SU-DHL-6 (cell line): Measurements from ENCODE around the gene CFAP54.

Experiments
- H2AFZ ChIP-seq: fragments of 200-600 bp; sonication (generic); 2 replicates; pipeline ENCODE4 v1.6.1; 2014; ENCODE audit warnings: low read depth, mild to moderate bottlenecking, moderate library complexity, mixed read lengths, antibody characterized with exemption, low read length; ENCODE audit not compliant: severe bottlenecking
- H3F3A ChIP-seq: fragments of 200-600 bp; shearing (Covaris generic); 2 replicates; pipeline ENCODE4 v1.6.0; 2016; ENCODE audit warnings: antibody characterized with exemption, mild to moderate bottlenecking; ENCODE audit not compliant: insufficient read depth
- H3K27ac ChIP-seq: fragments of 200-600 bp; sonication (generic); 2 replicates; pipeline ENCODE4 v1.5.1; 2016; ENCODE audit warnings: low read depth, mild to moderate bottlenecking, low read length, moderate library complexity, mixed read lengths
- H3K27me3 ChIP-seq: fragments of 200-600 bp; sonication (generic), shearing (Covaris generic); 2 replicates; pipeline ENCODE4 v1.6.0; 2014; ENCODE audit warnings: mild to moderate bottlenecking, low read length
- H3K36me3 ChIP-seq: fragments of 200-600 bp; sonication (generic); 2 replicates; pipeline ENCODE4 v1.6.1; 2014; ENCODE audit warnings: mild to moderate bottlenecking, low read length, mixed read lengths
- H3K4me2 ChIP-seq: fragments of 300-600, 200-600 bp; shearing (Covaris generic), sonication (generic); 2 replicates; pipeline ENCODE4 v1.6.0; 2014; ENCODE audit warnings: low read length, low read depth, mild to moderate bottlenecking; ENCODE audit not compliant: poor library complexity, severe bottlenecking
- H3K4me3 ChIP-seq: fragments of 200-600 bp; sonication (generic); 2 replicates; pipeline ENCODE4 v1.5.1; 2014; ENCODE audit warnings: antibody characterized with exemption, low read length, mild to moderate bottlenecking, mixed read lengths; ENCODE audit not compliant: insufficient read depth, poor library complexity, severe bottlenecking
- H3K79me2 ChIP-seq: fragments of 200-600 bp; sonication (generic); 2 replicates; pipeline ENCODE4 v1.6.1; 2014; ENCODE audit warnings: mild to moderate bottlenecking, low read length, moderate library complexity; ENCODE audit not compliant: insufficient read depth
- H3K9ac ChIP-seq: fragments of 200-600 bp; sonication (generic); 2 replicates; pipeline ENCODE4 v1.7.0; 2014; ENCODE audit warnings: mild to moderate bottlenecking, low read length
- H3K9me2 ChIP-seq: fragments of 200-600 bp; sonication (generic); replicated peaks from 2 replicates; pipeline ENCODE4 v1.6.1; 2014; ENCODE audit warnings: low read length; ENCODE audit not compliant: insufficient read depth
- H3K9me3 ChIP-seq: fragments of 200-600 bp; sonication (generic); 2 replicates; pipeline ENCODE4 v1.6.1; 2014; ENCODE audit warnings: low read length, mixed read lengths; ENCODE audit not compliant: insufficient read depth
- H4K20me1 ChIP-seq: fragments of 200-600 bp; sonication (generic); 2 replicates; pipeline ENCODE4 v1.6.1; 2014; ENCODE audit warnings: low read depth, mild to moderate bottlenecking, antibody characterized with exemption, low read length, moderate library complexity, mixed read lengths
- EZH2phosphoT487 ChIP-seq: fragments of 200-600 bp; sonication (generic), shearing (Covaris generic); conservative IDR thresholded peaks from 2 replicates; pipeline ENCODE4 v1.6.1; 2018; ENCODE audit warnings: mild to moderate bottlenecking, antibody characterized with exemption, low read length, moderate library complexity, mixed read lengths
- TF ChIP-seq, protein P1 (sequence below): fragments of 200-600 bp; sonication (generic); IDR thresholded peaks from one replicate; pipeline ENCODE4 v1.5.1; 2017; ENCODE audit warnings: antibody characterized with exemption, mild to moderate bottlenecking, low read length, moderate library complexity; ENCODE audit not compliant: insufficient read depth, poor library complexity, severe bottlenecking

CFAP54 gene

DNA sequence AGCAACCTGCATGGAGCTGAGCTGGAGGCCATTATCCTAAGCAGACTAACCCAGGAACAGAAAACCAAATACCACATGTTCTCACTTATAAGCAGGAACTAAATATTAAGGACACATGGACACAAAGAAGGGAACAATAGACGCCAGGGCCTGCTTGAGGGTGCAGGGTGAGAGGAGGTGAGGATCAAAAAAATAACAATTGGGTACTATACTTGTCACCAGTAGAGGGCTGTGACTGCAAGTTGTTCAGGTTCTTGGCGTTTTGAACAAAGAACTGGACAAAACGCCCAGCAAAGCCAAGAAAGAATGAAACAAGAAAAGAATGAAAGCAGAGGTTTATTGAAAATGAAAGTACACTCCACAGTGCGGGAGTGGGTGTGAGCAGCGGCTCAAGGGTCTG lies 209.1 kb downstream of the CFAP54 start:
- H4K20me1 ChIP-seq = no peaks in the 10 kb centered on the region
- no peak overlapping the region for H3K27ac ChIP-seq
- H3F3A ChIP-seq = no peaks in the 10 kb centered on the region
- no peak overlapping the region for H3K4me2 ChIP-seq
- H3K27me3 ChIP-seq = no peaks in the 10 kb centered on the region
- no peak overlapping the region for H3K9ac ChIP-seq
- H3K4me3 ChIP-seq = no peak overlapping the region
- no peaks in the 10 kb centered on the region for H3K9me3 ChIP-seq
- H3K36me3 ChIP-seq = no peaks in the 10 kb centered on the region
- H3K79me2 ChIP-seq = no peaks in the 10 kb centered on the region
- no peak overlapping the region for H2AFZ ChIP-seq
- no peaks in the 10 kb centered on the region for H3K9me2 ChIP-seq
- TF ChIP-seq EZH2phosphoT487 = no peak
- TF ChIP-seq, protein P1, sequence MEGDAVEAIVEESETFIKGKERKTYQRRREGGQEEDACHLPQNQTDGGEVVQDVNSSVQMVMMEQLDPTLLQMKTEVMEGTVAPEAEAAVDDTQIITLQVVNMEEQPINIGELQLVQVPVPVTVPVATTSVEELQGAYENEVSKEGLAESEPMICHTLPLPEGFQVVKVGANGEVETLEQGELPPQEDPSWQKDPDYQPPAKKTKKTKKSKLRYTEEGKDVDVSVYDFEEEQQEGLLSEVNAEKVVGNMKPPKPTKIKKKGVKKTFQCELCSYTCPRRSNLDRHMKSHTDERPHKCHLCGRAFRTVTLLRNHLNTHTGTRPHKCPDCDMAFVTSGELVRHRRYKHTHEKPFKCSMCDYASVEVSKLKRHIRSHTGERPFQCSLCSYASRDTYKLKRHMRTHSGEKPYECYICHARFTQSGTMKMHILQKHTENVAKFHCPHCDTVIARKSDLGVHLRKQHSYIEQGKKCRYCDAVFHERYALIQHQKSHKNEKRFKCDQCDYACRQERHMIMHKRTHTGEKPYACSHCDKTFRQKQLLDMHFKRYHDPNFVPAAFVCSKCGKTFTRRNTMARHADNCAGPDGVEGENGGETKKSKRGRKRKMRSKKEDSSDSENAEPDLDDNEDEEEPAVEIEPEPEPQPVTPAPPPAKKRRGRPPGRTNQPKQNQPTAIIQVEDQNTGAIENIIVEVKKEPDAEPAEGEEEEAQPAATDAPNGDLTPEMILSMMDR = no peak

DNA sequence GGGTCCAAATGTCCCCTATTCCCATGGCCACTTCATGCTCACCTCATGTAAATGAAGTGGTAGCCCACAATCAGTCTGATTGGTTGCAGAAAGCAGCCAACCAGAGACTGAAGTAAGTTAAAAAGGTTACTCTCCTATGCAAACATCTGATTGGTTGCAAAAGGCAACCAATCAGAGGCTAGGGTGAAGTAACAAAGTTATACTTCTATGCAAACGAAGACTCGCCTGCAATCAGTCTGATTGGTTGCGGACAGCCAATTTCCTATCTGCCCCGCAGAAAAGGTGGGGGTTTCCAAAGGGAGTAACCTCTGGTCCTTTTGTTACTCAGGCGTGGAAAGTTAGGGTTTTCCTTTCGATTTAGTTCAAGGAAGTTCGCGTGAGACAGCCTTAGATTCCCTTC lies 209.6 kb downstream of the CFAP54 start:
- Histone ChIP-seq H3K27me3 (no peaks in the 10 kb centered on the region), H3K27ac (no peak overlapping the region), H3K9me2 (no peaks in the 10 kb centered on the region), H4K20me1 (no peaks in the 10 kb centered on the region), H3K9ac (no peak overlapping the region), H3F3A (no peaks in the 10 kb centered on the region), H3K79me2 (no peaks in the 10 kb centered on the region), H3K4me2 (no peak overlapping the region), H2AFZ (no peak overlapping the region), H3K9me3 (no peaks in the 10 kb centered on the region), H3K36me3 (no peaks in the 10 kb centered on the region), H3K4me3 (no peak overlapping the region)
- TF ChIP-seq, protein P1 = no peak
- no peak for TF ChIP-seq EZH2phosphoT487

DNA sequence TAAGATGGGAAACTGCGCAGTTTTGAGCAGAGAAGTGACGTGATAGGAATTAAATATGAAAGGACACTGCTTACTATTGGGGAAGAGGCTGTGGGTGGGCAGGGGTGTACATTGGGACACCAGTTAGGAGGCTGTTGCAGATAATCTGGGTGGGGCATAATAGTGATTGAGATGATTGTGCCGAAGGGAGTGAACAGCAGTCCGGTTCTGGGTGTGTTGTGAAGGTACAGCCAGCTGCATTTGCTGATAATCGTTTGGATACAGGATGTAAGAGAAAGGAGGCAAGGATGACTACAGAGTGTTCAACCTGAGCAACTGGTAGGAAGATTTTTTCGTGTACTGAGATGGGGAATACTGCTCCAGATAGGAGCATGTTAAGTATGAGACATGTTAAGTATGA lies 212.5 kb downstream of the CFAP54 start:
- H3K27ac ChIP-seq = no peak overlapping the region
- no peaks in the 10 kb centered on the region for H3K27me3 ChIP-seq
- TF ChIP-seq EZH2phosphoT487 = no peak
- no peaks in the 10 kb centered on the region for H3K36me3 ChIP-seq
- no peaks in the 10 kb centered on the region for H3K9me3 ChIP-seq
- H4K20me1 ChIP-seq = no peaks in the 10 kb centered on the region
- H3K4me3 ChIP-seq = no peak overlapping the region
- H3K9me2 ChIP-seq = no peaks in the 10 kb centered on the region
- no peaks in the 10 kb centered on the region for H3F3A ChIP-seq
- no peaks in the 10 kb centered on the region for H3K79me2 ChIP-seq
- H3K4me2 ChIP-seq = no peak overlapping the region
- no peak overlapping the region for H3K9ac ChIP-seq
- H2AFZ ChIP-seq = no peak overlapping the region

DNA sequence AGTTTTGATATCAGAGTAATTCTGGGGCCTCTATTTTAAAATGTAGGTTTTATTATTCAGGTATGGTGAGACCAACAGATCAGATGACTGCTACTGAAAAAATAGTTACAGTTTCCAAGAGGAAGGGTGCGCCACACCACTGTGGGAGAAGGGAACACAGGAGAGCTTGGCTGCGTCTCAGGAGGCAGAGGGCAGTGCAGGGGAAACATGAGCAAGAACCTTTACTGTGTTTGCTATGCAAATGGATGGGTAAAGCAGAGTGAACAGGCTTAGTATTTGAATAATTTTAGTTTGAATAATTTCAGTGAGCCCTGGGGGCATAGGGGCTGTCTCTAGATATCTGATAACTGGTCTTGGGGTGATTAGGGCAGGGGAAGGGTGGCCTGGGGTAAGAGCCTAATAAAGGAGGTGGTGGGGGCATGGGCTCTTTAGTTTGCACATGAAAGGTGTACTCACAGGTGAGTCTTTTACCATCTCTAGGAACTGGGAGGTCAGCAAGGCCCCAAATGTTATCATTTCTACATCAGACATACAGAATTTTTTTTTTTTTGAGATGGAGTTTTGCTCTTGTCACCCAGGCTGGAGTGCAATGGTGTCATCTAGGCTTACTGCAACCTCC lies 220.9 kb downstream of the CFAP54 start:
- TF ChIP-seq, protein P1 = no peak
- TF ChIP-seq EZH2phosphoT487 = no peak
- H3K79me2 ChIP-seq = no peaks in the 10 kb centered on the region
- no peaks in the 10 kb centered on the region for H3F3A ChIP-seq
- no peaks in the 10 kb centered on the region for H3K27me3 ChIP-seq
- H3K27ac ChIP-seq = no peak overlapping the region
- H3K9me3 ChIP-seq = no peaks in the 10 kb centered on the region
- H3K9me2 ChIP-seq = no peaks in the 10 kb centered on the region
- no peaks in the 10 kb centered on the region for H4K20me1 ChIP-seq
- no peaks in the 10 kb centered on the region for H3K36me3 ChIP-seq
- H3K4me3 ChIP-seq = no peak overlapping the region
- no peak overlapping the region for H3K4me2 ChIP-seq
- H3K9ac ChIP-seq = no peak overlapping the region
- no peak overlapping the region for H2AFZ ChIP-seq
